ELR (cell line): ENCODE results near the gene CTDP1.
"Not testable (repeated sequence)": the region's sequence is repeated elsewhere in the genome, so short reads cannot be mapped to it uniquely, and the experiment has no call there.

Experiments used
- DNase-seq: peaks from one replicate; pipeline ENCODE4 v3.0.0-alpha.2; 2015; ENCODE audit warnings: low read depth

Gene CTDP1

GRCh38 chr18:79725486-79725885 lies 45.9 kb downstream of the CTDP1 start:
- DNase-seq, result no peak

GRCh38 chr18:79726721-79727120 lies 47.1 kb downstream of the CTDP1 start:
- DNase-seq, result no peak

- DNase-seq, result no peak
Measured at GRCh38 chr18:79727211-79727610, 47.6 kb downstream of the CTDP1 start.

- no peak for DNase-seq
Measured at GRCh38 chr18:79728931-79729586, 49.5 kb downstream of the CTDP1 start.

GRCh38 chr18:79729611-79730010 lies 50.0 kb downstream of the CTDP1 start:
- DNase-seq, result no peak

GRCh38 chr18:79730804-79731203 lies 51.2 kb downstream of the CTDP1 start:
- no peak for DNase-seq

GRCh38 chr18:79731881-79732720 lies 52.5 kb downstream of the CTDP1 start:
- DNase-seq, result not testable (repeated sequence)

GRCh38 chr18:79732721-79733025 lies 53.1 kb downstream of the CTDP1 start:
- no peak for DNase-seq

GRCh38 chr18:79733135-79733701 lies 53.6 kb downstream of the CTDP1 start:
- DNase-seq, result no peak

- no peak for DNase-seq
Measured at GRCh38 chr18:79733986-79734770, 54.6 kb downstream of the CTDP1 start.

- DNase-seq, result no peak
Measured at GRCh38 chr18:79735071-79735980, 55.7 kb downstream of the CTDP1 start.

- no peak for DNase-seq
Measured at GRCh38 chr18:79736230-79736629, 56.6 kb downstream of the CTDP1 start.

GRCh38 chr18:79736846-79737245 lies 57.2 kb downstream of the CTDP1 start:
- no peak for DNase-seq

- no peak for DNase-seq
Measured at GRCh38 chr18:79737426-79737825, 57.8 kb downstream of the CTDP1 start.

- DNase-seq, result no peak
Measured at GRCh38 chr18:79738041-79738461, 58.4 kb downstream of the CTDP1 start.

- no peak for DNase-seq
Measured at GRCh38 chr18:79738581-79739439, 59.2 kb downstream of the CTDP1 start.

- no peak for DNase-seq
Measured at GRCh38 chr18:79739440-79739778, 59.8 kb downstream of the CTDP1 start.

- DNase-seq, result not testable (repeated sequence)
Measured at GRCh38 chr18:79740047-79740446, 60.4 kb downstream of the CTDP1 start.

GRCh38 chr18:79740521-79741361 lies 61.1 kb downstream of the CTDP1 start:
- no peak for DNase-seq

GRCh38 chr18:79741362-79741700 lies 61.7 kb downstream of the CTDP1 start:
- no peak for DNase-seq
